ENCODE data around the gene GPRIN3. TPM values are rescaled to one million over a fixed set of nuclear protein-coding genes. Genes with fewer than 3 reads are reported as not detected.

Gene GPRIN3
- total and polyA plus RNA-seq, 8 donors, result 1.6 to 14.1 (median 2.5) TPM

- Histone ChIP-seq H3K4me3 (no peak overlapping the region), H3K9me3 (no peaks in the 10 kb centered on the region), H3K27me3 (no peaks in the 10 kb centered on the region), H3K27ac (no peak overlapping the region), H3K36me3 (no peaks in the 10 kb centered on the region), H3K4me1 (peaks cover 0 to 8% of the 10 kb centered on the region in 2 donors)
- DNase-seq, result no peak
- intact Hi-C loops (cut with DNase I), result no loop called here
- TF ChIP-seq, protein P1, sequence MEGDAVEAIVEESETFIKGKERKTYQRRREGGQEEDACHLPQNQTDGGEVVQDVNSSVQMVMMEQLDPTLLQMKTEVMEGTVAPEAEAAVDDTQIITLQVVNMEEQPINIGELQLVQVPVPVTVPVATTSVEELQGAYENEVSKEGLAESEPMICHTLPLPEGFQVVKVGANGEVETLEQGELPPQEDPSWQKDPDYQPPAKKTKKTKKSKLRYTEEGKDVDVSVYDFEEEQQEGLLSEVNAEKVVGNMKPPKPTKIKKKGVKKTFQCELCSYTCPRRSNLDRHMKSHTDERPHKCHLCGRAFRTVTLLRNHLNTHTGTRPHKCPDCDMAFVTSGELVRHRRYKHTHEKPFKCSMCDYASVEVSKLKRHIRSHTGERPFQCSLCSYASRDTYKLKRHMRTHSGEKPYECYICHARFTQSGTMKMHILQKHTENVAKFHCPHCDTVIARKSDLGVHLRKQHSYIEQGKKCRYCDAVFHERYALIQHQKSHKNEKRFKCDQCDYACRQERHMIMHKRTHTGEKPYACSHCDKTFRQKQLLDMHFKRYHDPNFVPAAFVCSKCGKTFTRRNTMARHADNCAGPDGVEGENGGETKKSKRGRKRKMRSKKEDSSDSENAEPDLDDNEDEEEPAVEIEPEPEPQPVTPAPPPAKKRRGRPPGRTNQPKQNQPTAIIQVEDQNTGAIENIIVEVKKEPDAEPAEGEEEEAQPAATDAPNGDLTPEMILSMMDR (IDR thresholded peaks at IDR 0.05), result no peak
- ATAC-seq, result no peak
These were observed 39.8 kb downstream of the GPRIN3 start for GRCh38 chr4:89267846-89268245.

DNA sequence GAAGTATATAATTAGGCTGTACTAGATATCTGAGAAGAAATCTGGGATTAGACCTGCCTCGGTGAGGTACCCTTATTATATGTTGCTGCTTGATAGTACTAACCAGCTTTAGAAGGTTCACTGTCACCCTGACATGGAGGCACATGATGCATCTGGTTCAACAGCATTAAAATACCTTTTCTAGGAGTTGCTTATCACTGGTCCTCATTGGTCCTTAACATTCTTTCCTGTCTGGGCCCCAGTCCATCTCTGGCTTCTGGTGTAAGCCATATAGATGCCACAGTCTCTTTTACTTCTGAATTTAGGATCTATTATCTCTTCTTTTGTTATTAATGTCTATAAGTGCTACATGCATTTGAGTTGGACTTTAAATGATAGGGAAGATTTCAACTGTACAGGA, 40.2 kb downstream of the GPRIN3 start:
- intact Hi-C loops (cut with DNase I), result no loop called here
- Histone ChIP-seq H3K9me3 (no peaks in the 10 kb centered on the region), H3K36me3 (no peaks in the 10 kb centered on the region), H3K4me3 (no peak overlapping the region), H3K27ac (no peak overlapping the region), H3K4me1 (peaks cover 0 to 8% of the 10 kb centered on the region in 2 donors), H3K27me3 (no peaks in the 10 kb centered on the region)
- DNase-seq, result no peak
- no peak for ATAC-seq
- TF ChIP-seq, protein P1 (IDR thresholded peaks at IDR 0.05), result no peak

GRCh38 chr4:89266128-89266527, 41.5 kb downstream of the GPRIN3 start:
- DNase-seq (no peak), ATAC-seq (no peak)
- TF ChIP-seq, protein P1 (IDR thresholded peaks at IDR 0.05), result no peak
- peaks cover 0 to 8% of the 10 kb centered on the region in 2 donors for H3K4me1 ChIP-seq
- H3K27ac ChIP-seq, result no peak overlapping the region
- intact Hi-C loops (cut with DNase I), result no loop called here
- H3K27me3 ChIP-seq, result no peaks in the 10 kb centered on the region
- no peaks in the 10 kb centered on the region for H3K9me3 ChIP-seq
- no peak overlapping the region for H3K4me3 ChIP-seq
- no peaks in the 10 kb centered on the region for H3K36me3 ChIP-seq

GRCh38 chr4:89263265-89263664, 44.3 kb downstream of the GPRIN3 start:
- DNase-seq (no peak), ATAC-seq (no peak)
- TF ChIP-seq, protein P1 (IDR thresholded peaks at IDR 0.05), result no peak
- Histone ChIP-seq H3K27me3 (no peaks in the 10 kb centered on the region), H3K4me1 (no peaks in the 10 kb centered on the region), H3K27ac (no peak overlapping the region), H3K36me3 (no peaks in the 10 kb centered on the region), H3K9me3 (no peaks in the 10 kb centered on the region), H3K4me3 (no peak overlapping the region)
- intact Hi-C loops (cut with DNase I), result no loop called here

DNA sequence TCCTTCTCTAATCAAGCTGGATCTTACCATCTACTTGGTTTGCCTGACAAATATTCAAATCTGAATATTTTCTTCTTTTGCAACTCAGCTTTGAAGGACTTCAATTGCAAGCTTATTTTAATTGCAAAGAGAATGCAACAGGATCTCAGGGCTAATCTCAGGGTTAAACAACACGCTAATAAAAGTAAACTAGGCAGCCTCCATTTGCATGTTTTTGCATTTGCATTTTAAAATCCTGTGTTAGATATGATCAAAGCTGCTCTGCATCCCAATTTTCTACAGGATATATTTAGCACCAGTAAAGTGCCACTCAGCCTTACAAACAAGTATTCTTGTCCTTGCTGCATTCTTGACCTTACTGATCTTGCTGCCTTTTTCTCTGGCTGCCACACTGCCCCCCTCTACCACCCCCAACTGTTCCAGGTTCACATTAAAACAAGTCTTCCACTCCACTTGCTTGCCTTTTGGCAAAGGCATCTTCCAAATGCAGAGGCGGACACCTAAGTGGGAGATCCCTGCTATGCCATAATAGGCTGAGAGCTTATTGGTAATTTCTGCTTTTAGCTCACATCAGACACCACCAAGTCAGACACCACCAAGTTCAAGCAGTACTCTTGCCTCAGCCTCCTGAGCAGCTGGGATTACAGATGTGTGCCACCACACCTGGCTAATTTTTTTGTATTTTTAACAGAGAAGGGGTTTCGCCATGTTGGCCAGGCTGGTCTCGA, 48.1 kb downstream of the GPRIN3 start:
- intact Hi-C loops (cut with DNase I), result loop anchor here in 1 of 2 donors (10.0 kb wide), 1 partner anchor 175 kb away; no protein-coding TSS in a partner anchor
- Histone ChIP-seq H3K36me3 (no peaks in the 10 kb centered on the region), H3K4me1 (no peaks in the 10 kb centered on the region), H3K4me3 (no peak overlapping the region), H3K9me3 (no peaks in the 10 kb centered on the region), H3K27me3 (no peaks in the 10 kb centered on the region), H3K27ac (no peak overlapping the region)
- no peak for DNase-seq
- TF ChIP-seq, protein P1 (IDR thresholded peaks at IDR 0.05), result no peak
- peak; percentile 50 for ATAC-seq

Data from left lung (tissue), 10 donors.